ENCODE measurements around the gene ARID1A.
"Not testable (repeated sequence)": the region's sequence is repeated elsewhere in the genome, so short reads cannot be mapped to it uniquely, and the experiment has no call there.

ARID1A gene

GRCh38 chr1:26724926-26725325, 29.1 kb downstream of the ARID1A start:
- no peak overlapping the region for H3K4me3 ChIP-seq (ENCODE audit: low read depth, low read length)
- DNase-seq (ENCODE audit: low read depth) = no peak

- H3K4me3 ChIP-seq (ENCODE audit: low read depth, low read length); DNase-seq (ENCODE audit: low read depth): not testable (repeated sequence)
Observed at GRCh38 chr1:26725904-26726303, 30.1 kb downstream of the ARID1A start.

- H3K4me3 ChIP-seq (ENCODE audit: low read depth, low read length) = no peak overlapping the region
- DNase-seq (ENCODE audit: low read depth) = no peak
Observed at GRCh38 chr1:26726784-26727183, 31.0 kb downstream of the ARID1A start.

- H3K4me3 ChIP-seq (ENCODE audit: low read depth, low read length) = no peak overlapping the region
- DNase-seq (ENCODE audit: low read depth) = no peak
Observed at GRCh38 chr1:26727476-26727875, 31.7 kb downstream of the ARID1A start.

GRCh38 chr1:26728645-26729044, 32.8 kb downstream of the ARID1A start:
- no peak for DNase-seq (ENCODE audit: low read depth)

GRCh38 chr1:26729633-26730032, 33.8 kb downstream of the ARID1A start:
- H3K4me3 ChIP-seq (ENCODE audit: low read depth, low read length) = no peak overlapping the region
- DNase-seq (ENCODE audit: low read depth) = no peak

More at GRCh38 chr1:26728645-26729044, 32.8 kb downstream of the ARID1A start:
- H3K4me3 ChIP-seq (ENCODE audit: low read depth, low read length) = no peak overlapping the region

- DNase-seq (ENCODE audit: low read depth) = no peak
- no peak overlapping the region for H3K4me3 ChIP-seq (ENCODE audit: low read depth, low read length)
Observed at GRCh38 chr1:26730695-26731094, 34.9 kb downstream of the ARID1A start.

- DNase-seq (ENCODE audit: low read depth) = no peak
- no peak overlapping the region for H3K4me3 ChIP-seq (ENCODE audit: low read depth, low read length)
Observed at GRCh38 chr1:26731233-26731902, 35.6 kb downstream of the ARID1A start.

GRCh38 chr1:26733392-26733791, 37.6 kb downstream of the ARID1A start:
- no peak for DNase-seq (ENCODE audit: low read depth)
- H3K4me3 ChIP-seq (ENCODE audit: low read depth, low read length) = no peak overlapping the region

- DNase-seq (ENCODE audit: low read depth) = peak; percentile 57
- no peak overlapping the region for H3K4me3 ChIP-seq (ENCODE audit: low read depth, low read length)
Observed at GRCh38 chr1:26733982-26734381, 38.2 kb downstream of the ARID1A start.

GRCh38 chr1:26734501-26735058, 38.8 kb downstream of the ARID1A start:
- DNase-seq (ENCODE audit: low read depth) = no peak
- H3K4me3 ChIP-seq (ENCODE audit: low read depth, low read length) = no peak overlapping the region

GRCh38 chr1:26739329-26739914, 43.6 kb downstream of the ARID1A start:
- no peak overlapping the region for H3K4me3 ChIP-seq (ENCODE audit: low read depth, low read length)
- no peak for DNase-seq (ENCODE audit: low read depth)

- H3K4me3 ChIP-seq (ENCODE audit: low read depth, low read length) = no peak overlapping the region
- no peak for DNase-seq (ENCODE audit: low read depth)
Observed at GRCh38 chr1:26740023-26740634, 44.3 kb downstream of the ARID1A start.

GRCh38 chr1:26740952-26741351, 45.1 kb downstream of the ARID1A start:
- no peak overlapping the region for H3K4me3 ChIP-seq (ENCODE audit: low read depth, low read length)
- no peak for DNase-seq (ENCODE audit: low read depth)

GRCh38 chr1:26743426-26744059, 47.7 kb downstream of the ARID1A start:
- no peak for DNase-seq (ENCODE audit: low read depth)
- no peak overlapping the region for H3K4me3 ChIP-seq (ENCODE audit: low read depth, low read length)

GRCh38 chr1:26744075-26744959, 48.5 kb downstream of the ARID1A start:
- peak; percentile 56 for DNase-seq (ENCODE audit: low read depth)

GRCh38 chr1:26745191-26745590, 49.4 kb downstream of the ARID1A start:
- H3K4me3 ChIP-seq (ENCODE audit: low read depth, low read length) = no peak overlapping the region
- no peak for DNase-seq (ENCODE audit: low read depth)

More at GRCh38 chr1:26744075-26744959, 48.5 kb downstream of the ARID1A start:
- H3K4me3 ChIP-seq (ENCODE audit: low read depth, low read length) = no peak overlapping the region

- no peak for DNase-seq (ENCODE audit: low read depth)
- no peak overlapping the region for H3K4me3 ChIP-seq (ENCODE audit: low read depth, low read length)
Observed at GRCh38 chr1:26747048-26747447, 51.2 kb downstream of the ARID1A start.

- no peak for DNase-seq (ENCODE audit: low read depth)
- no peak overlapping the region for H3K4me3 ChIP-seq (ENCODE audit: low read depth, low read length)
Observed at GRCh38 chr1:26748351-26748750, 52.5 kb downstream of the ARID1A start.

Measured in skeletal muscle cell (primary cell).